HEK293 (cell line): ENCODE results near the gene NSD1.

Experiments
- GLIS2 ChIP-seq: fragments of 450-650 bp; formaldehyde crosslinking; IDR thresholded peaks from 2 replicates; pipeline ENCODE4 v1.5.1; 2016; ENCODE audit warnings: missing biosample characterization, missing genetic modification characterization
- HOXA7 ChIP-seq: sonication (generic); formaldehyde crosslinking; IDR thresholded peaks from 2 replicates; pipeline ENCODE4 v1.8.1; 2022; ENCODE audit warnings: missing genetic modification reagents, borderline replicate concordance
- KLF10 ChIP-seq: fragments of 450-650 bp; IDR thresholded peaks from 2 replicates; pipeline ENCODE4 v1.5.1; 2018; ENCODE audit warnings: missing biosample characterization, mild to moderate bottlenecking, missing genetic modification characterization
- RBAK ChIP-seq: fragments of 450-650 bp; formaldehyde crosslinking; IDR thresholded peaks from 2 replicates; pipeline ENCODE4 v1.5.1; 2016; ENCODE audit warnings: missing biosample characterization, missing genetic modification characterization
- SALL2 ChIP-seq: fragments of 450-650 bp; formaldehyde crosslinking; IDR thresholded peaks from 2 replicates; pipeline ENCODE4 v1.5.0; 2017; ENCODE audit warnings: missing biosample characterization, mild to moderate bottlenecking, missing genetic modification characterization, borderline replicate concordance
- SCRT2 ChIP-seq: fragments of 450-650 bp; formaldehyde crosslinking; IDR thresholded peaks from 2 replicates; pipeline ENCODE4 v1.5.1; 2016; ENCODE audit warnings: missing biosample characterization, missing genetic modification characterization
- TCF7L2 ChIP-seq: IDR thresholded peaks from 2 replicates; pipeline ENCODE4 v1.6.1; 2011; ENCODE audit warnings: low read depth, mild to moderate bottlenecking, inconsistent platforms, low read length, moderate library complexity, borderline replicate concordance
- ZBTB17 ChIP-seq: fragments of 450-650 bp; formaldehyde crosslinking; IDR thresholded peaks from 2 replicates; pipeline ENCODE4 v1.5.1; 2016; ENCODE audit warnings: missing biosample characterization, missing genetic modification characterization
- ZFP3 ChIP-seq: fragments of 450-650 bp; formaldehyde crosslinking; IDR thresholded peaks from 2 replicates; pipeline ENCODE4 v1.5.1; 2016; ENCODE audit warnings: low read depth, missing biosample characterization, missing genetic modification characterization
- ZFP41 ChIP-seq: fragments of 450-650 bp; formaldehyde crosslinking; IDR thresholded peaks from 2 replicates; pipeline ENCODE4 v1.5.1; 2016; ENCODE audit warnings: missing biosample characterization, missing genetic modification characterization, borderline replicate concordance
- ZNF10 ChIP-seq: fragments of 450-650 bp; formaldehyde crosslinking; IDR thresholded peaks from 2 replicates; pipeline ENCODE4 v1.5.1; 2017; ENCODE audit warnings: missing biosample characterization, missing genetic modification characterization
- ZNF221 ChIP-seq: fragments of 450-650 bp; formaldehyde crosslinking; IDR thresholded peaks from 2 replicates; pipeline ENCODE4 v1.5.1; 2017; ENCODE audit warnings: missing biosample characterization, missing genetic modification characterization, borderline replicate concordance
- ZNF23 ChIP-seq: fragments of 450-650 bp; formaldehyde crosslinking; IDR thresholded peaks from 2 replicates; pipeline ENCODE4 v1.5.1; 2016; ENCODE audit warnings: missing biosample characterization, missing genetic modification characterization, borderline replicate concordance
- ZNF248 ChIP-seq: fragments of 450-650 bp; formaldehyde crosslinking; IDR thresholded peaks from 2 replicates; pipeline ENCODE4 v1.5.1; 2017; ENCODE audit warnings: missing biosample characterization, missing genetic modification characterization
- ZNF324 ChIP-seq: fragments of 450-650 bp; formaldehyde crosslinking; IDR thresholded peaks from 2 replicates; pipeline ENCODE4 v1.5.1; 2016; ENCODE audit warnings: missing biosample characterization, missing genetic modification characterization
- ZNF341 ChIP-seq: fragments of 450-650 bp; formaldehyde crosslinking; IDR thresholded peaks from 2 replicates; pipeline ENCODE4; 2016; ENCODE audit warnings: low read depth, missing biosample characterization, missing genetic modification characterization
- ZNF354C ChIP-seq: fragments of 450-650 bp; formaldehyde crosslinking; IDR thresholded peaks from 2 replicates; pipeline ENCODE4 v1.5.1; 2016; ENCODE audit warnings: missing biosample characterization, missing genetic modification characterization, low read depth, borderline replicate concordance
- ZNF560 ChIP-seq: fragments of 450-650 bp; formaldehyde crosslinking; IDR thresholded peaks from 2 replicates; pipeline ENCODE4 v1.5.1; 2017; ENCODE audit warnings: missing biosample characterization, missing genetic modification characterization, borderline replicate concordance
- ZNF596 ChIP-seq: fragments of 450-650 bp; IDR thresholded peaks from 2 replicates; pipeline ENCODE4 v1.5.0; 2018; ENCODE audit warnings: missing biosample characterization, mild to moderate bottlenecking, missing genetic modification characterization, moderate library complexity
- ZNF624 ChIP-seq: fragments of 450-650 bp; formaldehyde crosslinking; IDR thresholded peaks from 2 replicates; pipeline ENCODE4 v1.5.1; 2017; ENCODE audit warnings: missing biosample characterization, missing genetic modification characterization
- ZNF654 ChIP-seq: fragments of 450-650 bp; formaldehyde crosslinking; IDR thresholded peaks from 2 replicates; pipeline ENCODE4 v1.5.1; 2016; ENCODE audit warnings: low read depth, missing biosample characterization, missing genetic modification characterization
- ZNF677 ChIP-seq: fragments of 450-650 bp; IDR thresholded peaks from 2 replicates; pipeline ENCODE4 v1.5.0; 2018; ENCODE audit warnings: missing biosample characterization, mild to moderate bottlenecking, missing genetic modification characterization, moderate library complexity
- ZNF701 ChIP-seq: fragments of 450-650 bp; formaldehyde crosslinking; IDR thresholded peaks from 2 replicates; pipeline ENCODE4 v1.5.1; 2016; ENCODE audit warnings: missing biosample characterization, missing genetic modification characterization
- ZNF747 ChIP-seq: fragments of 450-650 bp; formaldehyde crosslinking; IDR thresholded peaks from 2 replicates; pipeline ENCODE4 v1.5.1; 2016; ENCODE audit warnings: missing biosample characterization, missing genetic modification characterization
- ZNF768 ChIP-seq: fragments of 450-650 bp; formaldehyde crosslinking; IDR thresholded peaks from 2 replicates; pipeline ENCODE4 v1.5.1; 2018; ENCODE audit warnings: missing biosample characterization, mild to moderate bottlenecking, missing genetic modification characterization
- ZNF776 ChIP-seq: fragments of 450-650 bp; formaldehyde crosslinking; IDR thresholded peaks from 2 replicates; pipeline ENCODE4 v1.5.0; 2017; ENCODE audit warnings: missing biosample characterization, missing genetic modification characterization, borderline replicate concordance
- ZNF830 ChIP-seq: fragments of 450-650 bp; IDR thresholded peaks from 2 replicates; pipeline ENCODE4 v1.5.0; 2018; ENCODE audit warnings: missing biosample characterization, missing genetic modification characterization, low read depth, mild to moderate bottlenecking, moderate library complexity
- ZSCAN30 ChIP-seq: fragments of 450-650 bp; IDR thresholded peaks from 2 replicates; pipeline ENCODE4 v1.5.1; 2018; ENCODE audit warnings: missing biosample characterization, mild to moderate bottlenecking, missing genetic modification characterization, moderate library complexity
- TF ChIP-seq, protein P1 (sequence below): fragments of 450-650 bp; formaldehyde crosslinking; IDR thresholded peaks from 2 replicates; pipeline ENCODE4 v1.5.1; 2016; ENCODE audit warnings: missing biosample characterization, missing genetic modification characterization
- TF ChIP-seq, protein P2 (sequence below): fragments of 450-650 bp; formaldehyde crosslinking; IDR thresholded peaks from 2 replicates; pipeline ENCODE4 v1.5.1; 2016; ENCODE audit warnings: missing biosample characterization, missing genetic modification characterization
- TF ChIP-seq, protein P3 (sequence below): fragments of 450-650 bp; formaldehyde crosslinking; IDR thresholded peaks from 2 replicates; pipeline ENCODE4 v1.5.1; 2017; ENCODE audit warnings: missing biosample characterization, missing genetic modification characterization
- TF ChIP-seq, protein P4 (sequence below): fragments of 450-650 bp; formaldehyde crosslinking; IDR thresholded peaks from 2 replicates; pipeline ENCODE4 v1.5.1; 2016; ENCODE audit warnings: missing biosample characterization, missing genetic modification characterization, low read depth
- TF ChIP-seq, protein P5 (sequence below): fragments of 450-650 bp; formaldehyde crosslinking; IDR thresholded peaks from 2 replicates; pipeline ENCODE4 v1.5.1; 2016; ENCODE audit warnings: missing biosample characterization, missing genetic modification characterization

NSD1 gene

DNA sequence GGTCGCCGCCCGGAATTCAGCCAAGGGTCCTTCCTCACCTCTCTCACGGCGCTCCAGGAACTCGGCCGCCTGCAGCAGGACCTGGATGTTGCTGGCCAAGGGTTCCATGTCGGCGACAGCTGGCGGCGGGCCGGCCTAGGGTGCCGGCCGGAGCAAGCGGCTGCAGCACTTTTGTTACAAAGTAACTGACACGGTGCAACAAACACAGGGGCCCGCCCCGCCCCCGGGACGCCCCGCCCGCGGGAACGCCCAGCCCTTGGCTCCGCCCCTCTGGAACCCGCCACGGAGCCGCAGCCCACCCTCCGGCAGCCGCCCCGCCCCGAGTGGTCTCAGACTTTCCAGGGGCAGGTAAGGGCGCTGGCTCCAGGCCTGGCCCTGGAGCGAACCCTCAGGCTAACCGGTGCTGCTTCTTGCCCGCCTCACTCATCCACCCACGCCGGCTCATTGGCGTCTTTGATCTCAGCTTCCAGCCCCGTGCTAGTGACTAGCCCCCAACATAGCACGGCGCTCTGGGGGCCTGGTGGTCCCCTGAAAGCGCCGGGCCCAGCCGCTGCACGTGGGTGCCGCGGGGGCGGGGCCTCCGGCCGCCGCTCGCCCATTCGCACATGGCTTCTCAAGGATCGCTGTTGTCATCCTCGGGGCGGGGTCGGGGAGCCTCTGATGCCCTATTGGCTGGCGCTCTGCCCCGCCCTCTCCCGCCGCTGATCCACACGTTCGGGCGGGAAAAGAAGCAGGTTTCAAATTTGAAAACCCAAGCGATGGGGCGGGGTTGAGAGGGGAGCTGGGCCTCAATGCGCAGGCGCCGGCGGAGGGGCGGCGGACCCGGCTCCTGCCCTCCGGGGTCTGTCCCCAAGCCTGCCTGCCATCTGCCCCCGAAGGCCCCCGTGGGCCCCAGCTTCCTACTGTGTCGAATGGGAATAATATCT lies 178.4 kb downstream of the NSD1 start, which contains the start of gene MXD3 (continued):
- no peak for TF ChIP-seq SALL2 (tag by site-specific recombination)
- no peak for TF ChIP-seq ZNF701 (tag by site-specific recombination)
- peak; percentile 77 for TF ChIP-seq ZSCAN30 (tag by site-specific recombination)
- TF ChIP-seq, protein P1, sequence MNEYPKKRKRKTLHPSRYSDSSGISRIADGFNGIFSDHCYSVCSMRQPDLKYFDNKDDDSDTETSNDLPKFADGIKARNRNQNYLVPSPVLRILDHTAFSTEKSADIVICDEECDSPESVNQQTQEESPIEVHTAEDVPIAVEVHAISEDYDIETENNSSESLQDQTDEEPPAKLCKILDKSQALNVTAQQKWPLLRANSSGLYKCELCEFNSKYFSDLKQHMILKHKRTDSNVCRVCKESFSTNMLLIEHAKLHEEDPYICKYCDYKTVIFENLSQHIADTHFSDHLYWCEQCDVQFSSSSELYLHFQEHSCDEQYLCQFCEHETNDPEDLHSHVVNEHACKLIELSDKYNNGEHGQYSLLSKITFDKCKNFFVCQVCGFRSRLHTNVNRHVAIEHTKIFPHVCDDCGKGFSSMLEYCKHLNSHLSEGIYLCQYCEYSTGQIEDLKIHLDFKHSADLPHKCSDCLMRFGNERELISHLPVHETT (tag by site-specific recombination) = no peak
- no peak for TF ChIP-seq RBAK (tag by site-specific recombination)
- TF ChIP-seq ZNF830 (tag by site-specific recombination) = no peak
- no peak for TF ChIP-seq ZNF248 (tag by site-specific recombination)
- TF ChIP-seq, protein P2, sequence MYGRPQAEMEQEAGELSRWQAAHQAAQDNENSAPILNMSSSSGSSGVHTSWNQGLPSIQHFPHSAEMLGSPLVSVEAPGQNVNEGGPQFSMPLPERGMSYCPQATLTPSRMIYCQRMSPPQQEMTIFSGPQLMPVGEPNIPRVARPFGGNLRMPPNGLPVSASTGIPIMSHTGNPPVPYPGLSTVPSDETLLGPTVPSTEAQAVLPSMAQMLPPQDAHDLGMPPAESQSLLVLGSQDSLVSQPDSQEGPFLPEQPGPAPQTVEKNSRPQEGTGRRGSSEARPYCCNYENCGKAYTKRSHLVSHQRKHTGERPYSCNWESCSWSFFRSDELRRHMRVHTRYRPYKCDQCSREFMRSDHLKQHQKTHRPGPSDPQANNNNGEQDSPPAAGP (tag by site-specific recombination) = peak; percentile 34
- TF ChIP-seq ZNF324 (tag by site-specific recombination) = peak; percentile 74
- no peak for TF ChIP-seq ZFP3 (tag by site-specific recombination)
- no peak for TF ChIP-seq ZNF221 (tag by site-specific recombination)
- TF ChIP-seq ZNF354C (tag by site-specific recombination) = no peak
- TF ChIP-seq ZNF23 (tag by site-specific recombination) = no peak
- TF ChIP-seq ZNF776 (tag by site-specific recombination) = no peak
- TF ChIP-seq ZNF677 = no peak
- no peak for TF ChIP-seq HOXA7 (CRISPR knock-in tag)
- TF ChIP-seq, protein P3, sequence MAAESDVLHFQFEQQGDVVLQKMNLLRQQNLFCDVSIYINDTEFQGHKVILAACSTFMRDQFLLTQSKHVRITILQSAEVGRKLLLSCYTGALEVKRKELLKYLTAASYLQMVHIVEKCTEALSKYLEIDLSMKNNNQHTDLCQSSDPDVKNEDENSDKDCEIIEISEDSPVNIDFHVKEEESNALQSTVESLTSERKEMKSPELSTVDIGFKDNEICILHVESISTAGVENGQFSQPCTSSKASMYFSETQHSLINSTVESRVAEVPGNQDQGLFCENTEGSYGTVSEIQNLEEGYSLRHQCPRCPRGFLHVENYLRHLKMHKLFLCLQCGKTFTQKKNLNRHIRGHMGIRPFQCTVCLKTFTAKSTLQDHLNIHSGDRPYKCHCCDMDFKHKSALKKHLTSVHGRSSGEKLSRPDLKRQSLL (tag by site-specific recombination) = peak; percentile 99
- TF ChIP-seq ZNF624 (tag by site-specific recombination) = no peak
- TF ChIP-seq, protein P4, sequence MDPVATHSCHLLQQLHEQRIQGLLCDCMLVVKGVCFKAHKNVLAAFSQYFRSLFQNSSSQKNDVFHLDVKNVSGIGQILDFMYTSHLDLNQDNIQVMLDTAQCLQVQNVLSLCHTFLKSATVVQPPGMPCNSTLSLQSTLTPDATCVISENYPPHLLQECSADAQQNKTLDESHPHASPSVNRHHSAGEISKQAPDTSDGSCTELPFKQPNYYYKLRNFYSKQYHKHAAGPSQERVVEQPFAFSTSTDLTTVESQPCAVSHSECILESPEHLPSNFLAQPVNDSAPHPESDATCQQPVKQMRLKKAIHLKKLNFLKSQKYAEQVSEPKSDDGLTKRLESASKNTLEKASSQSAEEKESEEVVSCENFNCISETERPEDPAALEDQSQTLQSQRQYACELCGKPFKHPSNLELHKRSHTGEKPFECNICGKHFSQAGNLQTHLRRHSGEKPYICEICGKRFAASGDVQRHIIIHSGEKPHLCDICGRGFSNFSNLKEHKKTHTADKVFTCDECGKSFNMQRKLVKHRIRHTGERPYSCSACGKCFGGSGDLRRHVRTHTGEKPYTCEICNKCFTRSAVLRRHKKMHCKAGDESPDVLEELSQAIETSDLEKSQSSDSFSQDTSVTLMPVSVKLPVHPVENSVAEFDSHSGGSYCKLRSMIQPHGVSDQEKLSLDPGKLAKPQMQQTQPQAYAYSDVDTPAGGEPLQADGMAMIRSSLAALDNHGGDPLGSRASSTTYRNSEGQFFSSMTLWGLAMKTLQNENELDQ (tag by site-specific recombination) = no peak
- peak; percentile 48; the same call in 1 of the 2 replicates for TF ChIP-seq ZNF10
- TF ChIP-seq, protein P5, sequence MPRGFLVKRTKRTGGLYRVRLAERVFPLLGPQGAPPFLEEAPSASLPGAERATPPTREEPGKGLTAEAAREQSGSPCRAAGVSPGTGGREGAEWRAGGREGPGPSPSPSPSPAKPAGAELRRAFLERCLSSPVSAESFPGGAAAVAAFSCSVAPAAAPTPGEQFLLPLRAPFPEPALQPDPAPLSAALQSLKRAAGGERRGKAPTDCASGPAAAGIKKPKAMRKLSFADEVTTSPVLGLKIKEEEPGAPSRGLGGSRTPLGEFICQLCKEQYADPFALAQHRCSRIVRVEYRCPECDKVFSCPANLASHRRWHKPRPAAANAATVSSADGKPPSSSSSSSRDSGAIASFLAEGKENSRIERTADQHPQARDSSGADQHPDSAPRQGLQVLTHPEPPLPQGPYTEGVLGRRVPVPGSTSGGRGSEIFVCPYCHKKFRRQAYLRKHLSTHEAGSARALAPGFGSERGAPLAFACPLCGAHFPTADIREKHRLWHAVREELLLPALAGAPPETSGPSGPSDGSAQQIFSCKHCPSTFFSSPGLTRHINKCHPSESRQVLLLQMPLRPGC (tag by site-specific recombination) = no peak
- TF ChIP-seq ZNF560 = no peak
- no peak for TF ChIP-seq ZNF747 (tag by site-specific recombination)
- TF ChIP-seq TCF7L2 = no peak
- TF ChIP-seq ZFP41 (tag by site-specific recombination) = no peak
- TF ChIP-seq ZBTB17 (tag by site-specific recombination) = no peak; the same call in none of the 2 replicates
- TF ChIP-seq ZNF596 (tag by site-specific recombination) = 0 out of 2 replicates have a peak, but pooled peaks have one; percentile 3
- TF ChIP-seq ZNF654 (tag by site-specific recombination) = no peak
- peak; percentile 69; the same call in 1 of the 2 replicates for TF ChIP-seq ZNF341 (tag by site-specific recombination)
- TF ChIP-seq KLF10 (tag by site-specific recombination) = peak; percentile 99
- TF ChIP-seq ZNF768 (tag by site-specific recombination) = no peak
- no peak for TF ChIP-seq SCRT2 (tag by site-specific recombination)
- peak; percentile 100 for TF ChIP-seq GLIS2 (tag by site-specific recombination)
